NCI-H446 (cell line): ENCODE results near the gene HSPB2.
"Not testable (repeated sequence)": the region's sequence is repeated elsewhere in the genome, so short reads cannot be mapped to it uniquely, and the experiment has no call there.

Experiments used
- DNase-seq, 2 experiments: peaks; one replicate each; lab custom pipeline; 2025; lab: John Stamatoyannopoulos, UW

Gene HSPB2, protein sequence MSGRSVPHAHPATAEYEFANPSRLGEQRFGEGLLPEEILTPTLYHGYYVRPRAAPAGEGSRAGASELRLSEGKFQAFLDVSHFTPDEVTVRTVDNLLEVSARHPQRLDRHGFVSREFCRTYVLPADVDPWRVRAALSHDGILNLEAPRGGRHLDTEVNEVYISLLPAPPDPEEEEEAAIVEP

DNA sequence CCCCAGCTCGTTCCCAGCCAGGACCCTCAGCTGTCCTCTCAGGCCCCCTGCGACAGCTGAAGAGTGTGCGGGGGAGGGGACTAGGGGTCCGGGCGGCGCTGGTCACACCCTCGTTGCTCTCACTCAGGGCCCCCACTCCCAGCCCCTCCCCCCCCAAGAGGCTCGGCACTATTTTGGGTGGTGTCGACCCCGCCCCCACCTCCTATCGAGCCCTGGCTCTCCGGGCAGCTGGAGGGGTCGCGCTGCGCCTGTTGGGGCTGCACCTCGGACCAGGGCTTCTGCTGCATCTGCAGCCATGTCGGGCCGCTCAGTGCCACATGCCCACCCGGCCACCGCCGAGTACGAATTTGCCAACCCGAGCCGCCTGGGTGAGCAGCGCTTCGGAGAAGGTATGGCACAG lies at the start of gene HSPB2:
Gene HSPB2, plus strand, starts transcription at position 200 of the 400 bp plus-strand sequence. Its CDS starts 96 bp downstream, at position 296.
- DNase-seq, result no peak

DNA sequence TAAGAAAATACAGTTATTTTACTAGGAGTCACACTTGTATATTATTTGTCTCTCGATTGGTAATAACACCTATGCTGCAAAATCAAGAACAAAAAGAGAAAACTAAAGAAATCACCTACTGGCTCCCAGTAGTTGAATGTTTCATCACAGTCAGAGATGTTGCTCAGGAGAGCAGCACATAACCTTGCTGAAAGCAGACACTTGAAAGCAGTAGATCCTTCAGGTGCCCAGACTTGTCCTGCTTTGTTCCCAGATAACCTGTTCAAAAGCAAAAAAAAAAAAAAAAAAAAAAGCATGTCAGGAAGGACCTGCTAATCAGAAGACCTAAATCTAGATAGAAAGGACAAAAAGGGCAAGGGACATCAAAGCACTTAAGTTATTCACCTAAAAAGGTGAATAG lies 42.4 kb upstream of the HSPB2 start:
- DNase-seq, result no peak

DNA sequence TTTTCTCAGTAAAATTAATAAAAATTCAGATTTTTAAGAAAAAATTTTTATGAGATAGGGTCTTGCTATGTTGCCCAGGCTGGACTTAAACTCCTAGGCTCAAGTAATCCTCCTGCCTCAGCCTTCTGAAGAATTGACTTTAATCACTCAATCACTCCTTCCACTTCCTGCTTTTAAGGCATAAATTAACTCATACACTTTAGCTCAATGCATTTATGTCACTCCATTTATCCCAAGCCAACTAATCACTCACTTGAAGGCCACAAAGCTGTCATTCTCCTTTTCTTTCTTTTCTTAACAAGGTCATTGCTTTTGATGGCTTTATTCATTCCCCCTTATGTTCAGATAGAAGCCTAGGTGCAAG lies 42.0 kb upstream of the HSPB2 start:
- DNase-seq, result no peak

DNA sequence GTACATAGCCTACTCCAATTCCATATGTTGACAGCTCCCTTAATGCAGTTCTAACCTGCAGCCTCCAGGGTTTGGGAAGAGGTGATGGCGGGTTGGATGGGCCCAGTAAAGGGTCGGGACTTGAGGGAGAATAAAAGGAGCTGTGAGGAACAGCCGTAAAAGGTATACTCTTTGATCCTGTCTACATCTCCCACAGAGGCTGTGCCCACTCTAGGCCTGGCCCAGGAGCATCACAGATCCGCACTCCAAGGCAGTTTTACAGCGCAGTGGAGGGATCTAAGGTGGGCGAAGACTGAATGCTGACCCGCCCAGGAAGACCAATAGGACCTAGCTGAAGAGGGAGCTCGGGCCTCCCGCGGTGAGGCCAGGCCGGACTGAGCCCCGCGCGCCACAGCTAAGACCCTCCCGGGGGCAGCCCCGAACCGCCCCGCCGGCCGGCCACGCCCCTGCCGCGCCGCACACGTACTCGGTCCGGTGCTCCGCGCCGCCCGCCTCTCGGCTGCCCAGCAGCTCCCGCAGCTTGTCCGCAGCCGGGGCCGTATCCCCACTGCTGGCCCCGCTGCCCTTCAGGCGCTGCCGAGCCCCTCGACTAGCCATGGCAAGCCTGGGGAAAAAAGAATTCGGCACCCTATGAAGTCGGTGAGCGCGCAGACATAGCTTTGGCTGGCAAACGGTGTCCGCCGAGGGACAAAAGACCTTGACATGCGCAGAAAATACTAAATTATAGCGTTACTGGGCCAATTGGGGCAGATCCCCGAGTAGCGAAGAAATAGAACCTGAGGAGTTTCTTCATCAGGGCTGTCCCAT lies 41.4 kb upstream of the HSPB2 start, which contains the start of gene ALG9:
Gene ALG9, minus strand, starts transcription at position 696 of the 807 bp plus-strand sequence. Its CDS starts 99 bp downstream, at position 597.
- peak; percentile 43 to 79 for DNase-seq

DNA sequence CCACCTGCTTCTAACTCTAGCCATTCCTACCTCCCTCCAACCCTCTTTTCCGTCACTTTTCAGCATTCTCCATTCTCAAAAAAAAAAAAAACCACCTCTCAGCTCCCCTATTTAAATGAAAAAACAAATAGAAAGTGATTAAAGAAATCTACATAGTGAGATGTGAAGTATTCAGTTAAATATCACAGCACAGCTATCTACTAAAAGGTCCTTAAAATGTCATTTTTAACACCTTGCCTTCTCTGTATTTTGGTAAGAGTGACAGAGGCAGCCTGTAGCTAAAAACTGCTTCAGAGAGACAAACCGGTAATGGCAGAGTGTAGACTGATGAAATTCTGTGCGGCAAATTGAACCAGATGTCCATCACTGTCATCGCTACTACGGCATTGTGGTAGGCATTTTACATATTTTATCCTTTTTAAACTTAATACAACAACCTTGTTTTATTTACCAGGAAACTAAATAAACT lies 40.8 kb upstream of the HSPB2 start:
- peak in 1 of 2 experiments; percentile 5 for DNase-seq

DNA sequence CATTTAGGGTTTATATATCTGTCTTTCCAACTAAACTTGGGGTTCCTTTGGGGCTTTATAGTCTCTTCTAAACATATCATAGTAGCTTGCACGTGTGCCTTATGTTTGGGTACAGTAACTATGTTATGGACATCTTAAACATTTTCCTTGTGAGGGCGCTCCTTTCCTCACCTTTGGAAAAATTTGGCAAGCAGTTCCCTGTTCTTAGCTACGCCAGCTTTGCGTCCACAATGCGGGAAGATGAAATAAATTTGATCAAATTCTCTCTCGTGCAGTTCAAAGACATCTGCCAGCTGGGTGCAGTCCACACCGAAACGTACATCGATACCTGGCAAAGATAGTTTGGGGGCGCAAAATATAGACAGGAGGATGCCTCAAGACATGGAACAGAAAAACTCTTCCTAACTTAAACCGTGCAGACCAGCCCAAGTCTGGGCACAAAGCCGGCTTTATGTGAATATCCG lies 34.1 kb upstream of the HSPB2 start:
- no peak for DNase-seq

DNA sequence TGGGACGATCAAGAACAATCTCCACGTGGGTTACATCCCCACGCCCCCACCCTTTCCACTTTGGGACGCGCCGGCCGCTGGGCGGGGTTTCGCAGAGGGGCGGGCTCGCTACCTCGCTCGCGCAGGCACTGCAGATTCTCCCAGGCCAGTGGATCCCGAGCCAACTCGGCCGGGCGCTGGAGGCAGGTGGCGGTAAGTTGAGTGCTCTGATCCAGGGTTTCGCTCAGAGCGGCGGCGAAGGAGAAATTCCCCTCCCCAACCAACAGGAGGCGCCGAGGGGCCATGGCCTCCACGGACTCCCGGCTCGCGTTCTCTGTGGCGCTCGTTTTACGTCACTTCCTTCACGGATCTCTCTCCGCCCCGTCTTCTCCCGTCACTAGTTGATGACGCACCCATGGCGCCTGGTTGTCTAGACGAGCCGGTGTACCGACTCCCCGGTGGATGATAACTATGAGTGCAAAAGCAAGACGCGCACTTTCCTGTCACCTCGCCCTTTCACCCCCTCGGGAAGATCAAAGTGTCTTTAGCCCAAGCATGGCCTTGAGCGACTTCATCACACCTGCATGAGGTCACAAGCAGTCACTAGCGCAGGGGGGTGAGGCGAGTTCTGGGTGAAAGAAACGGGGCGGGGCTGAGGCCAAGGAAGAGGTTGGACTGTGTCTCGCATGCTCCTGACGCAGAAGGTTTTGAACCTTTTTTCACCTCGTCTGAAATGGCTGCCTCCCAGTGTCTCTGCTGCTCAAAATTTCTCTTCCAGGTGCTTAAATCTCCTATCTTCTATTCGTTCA lies 33.5 kb upstream of the HSPB2 start, which contains the start of the genes CFAP68 and FDXACB1:
Gene CFAP68, plus strand, starts transcription at position 693 of the 788 bp plus-strand sequence. Its CDS starts 20 bp downstream, at position 713.
Gene FDXACB1, minus strand, starts transcription at position 317 of the 788 bp plus-strand sequence. Its CDS starts 33 bp downstream, at position 284.
- DNase-seq, result peak; percentile 98 to 99

DNA sequence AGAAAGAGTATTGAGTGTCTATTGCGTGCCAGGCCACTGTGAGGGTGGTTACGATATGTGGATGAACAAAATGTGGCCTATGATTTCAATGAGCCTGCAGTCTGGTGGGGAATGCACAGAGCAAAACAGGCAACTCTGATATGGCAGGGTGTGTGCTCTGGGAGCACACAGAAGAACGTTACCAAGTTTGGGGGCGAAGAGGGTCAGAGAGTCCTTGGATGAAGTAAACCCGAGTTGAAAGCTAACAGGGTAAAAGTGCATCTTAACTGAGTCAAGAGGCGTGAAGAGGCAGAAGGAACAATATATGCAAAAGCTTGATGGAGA lies 32.9 kb upstream of the HSPB2 start:
- no peak for DNase-seq

DNA sequence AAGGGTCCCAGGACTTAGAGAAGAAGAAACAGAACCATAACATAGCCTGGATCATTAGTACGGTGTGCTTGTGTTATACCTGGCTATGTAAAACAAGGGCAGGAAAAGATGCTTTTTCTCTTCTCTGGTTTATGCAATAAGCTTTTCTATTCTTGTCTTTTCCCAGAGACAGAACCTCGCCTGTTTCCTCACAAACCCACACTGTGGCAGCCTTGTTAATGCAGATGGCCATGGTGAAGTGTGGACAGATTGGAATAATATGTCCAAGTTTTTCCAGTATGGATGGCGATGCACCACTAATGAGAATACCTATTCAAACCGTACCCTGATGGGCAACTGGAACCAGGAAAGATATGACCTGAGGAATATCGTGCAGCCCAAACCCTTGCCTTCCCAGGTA lies 30.3 kb upstream of the HSPB2 start:
- no peak for DNase-seq

DNA sequence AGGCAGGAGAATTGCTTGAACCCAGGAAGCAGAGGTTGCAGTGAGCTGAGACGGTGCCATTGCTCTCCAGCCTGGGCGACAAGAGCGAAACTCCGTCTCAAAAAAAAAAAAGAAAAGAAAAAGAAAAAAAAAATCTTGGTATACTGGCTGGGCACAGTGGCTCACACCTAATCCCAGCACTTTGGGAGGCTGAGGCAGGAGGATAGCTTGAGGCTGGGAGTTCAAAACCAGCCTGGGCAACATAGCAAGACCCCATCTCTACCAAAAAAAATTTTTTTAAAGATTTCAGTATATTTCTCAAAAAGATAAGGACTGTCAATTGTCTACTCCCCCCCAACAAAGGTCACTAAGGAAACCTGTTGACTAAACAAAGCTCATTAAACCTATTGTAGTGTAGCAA lies 27.5 kb upstream of the HSPB2 start:
- not testable (repeated sequence) for DNase-seq

DNA sequence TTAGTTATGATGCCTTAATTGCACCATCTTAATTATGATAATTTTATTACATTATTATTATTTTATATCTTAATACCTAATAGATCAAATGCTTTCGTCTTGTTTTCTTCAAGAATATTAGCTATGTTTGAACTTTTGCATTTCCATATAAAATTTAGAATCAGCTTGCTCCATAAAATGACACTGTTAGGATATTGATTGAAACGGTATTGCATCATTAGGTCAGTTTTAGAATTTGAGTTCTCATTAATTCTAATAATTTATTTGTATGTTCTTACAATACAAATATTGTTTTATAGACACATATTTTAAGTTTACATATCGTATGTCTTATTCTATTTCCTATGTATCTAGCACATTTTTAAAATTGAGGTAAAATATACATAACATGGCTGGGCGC lies 26.5 kb upstream of the HSPB2 start:
- DNase-seq, result no peak

DNA sequence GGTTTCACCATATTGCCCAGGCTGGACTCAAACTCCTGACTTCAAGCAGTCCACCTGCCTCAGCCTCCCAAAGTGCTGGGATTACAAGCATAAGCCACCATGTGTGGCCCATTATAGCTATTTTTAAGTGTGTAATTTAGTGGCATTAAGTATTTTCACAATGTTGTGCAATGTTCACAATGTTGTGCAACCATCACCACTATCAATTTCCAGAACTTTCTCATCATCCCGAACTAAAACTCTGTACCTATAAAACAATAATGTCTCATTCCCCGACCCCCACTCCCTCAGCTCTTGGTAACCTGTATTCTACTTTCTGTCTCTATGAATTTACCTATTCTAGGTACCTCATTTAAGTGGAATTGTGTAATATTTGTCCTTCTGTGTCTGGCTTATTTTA lies 25.7 kb upstream of the HSPB2 start:
- no peak for DNase-seq

DNA sequence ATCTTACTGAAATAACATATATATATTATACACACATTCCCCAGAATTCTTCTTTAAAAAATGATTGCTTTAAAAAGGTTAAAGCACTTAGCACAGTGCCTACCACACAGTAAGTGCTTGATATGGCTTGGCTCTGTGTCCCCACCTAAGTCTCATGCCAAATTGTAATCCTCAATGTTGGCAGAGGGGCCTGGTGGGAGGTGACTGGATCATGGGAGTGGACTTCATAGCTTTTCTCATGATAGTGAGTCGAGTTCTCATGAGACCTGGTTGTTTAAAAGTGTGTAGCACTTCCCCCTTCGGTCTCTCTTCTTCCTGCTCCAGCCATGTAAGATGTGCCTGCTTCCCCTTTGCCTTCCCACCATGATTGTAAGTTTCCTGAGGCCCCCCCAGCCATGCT lies 7.1 kb upstream of the HSPB2 start:
- peak in 1 of 2 experiments; percentile 16 for DNase-seq

DNA sequence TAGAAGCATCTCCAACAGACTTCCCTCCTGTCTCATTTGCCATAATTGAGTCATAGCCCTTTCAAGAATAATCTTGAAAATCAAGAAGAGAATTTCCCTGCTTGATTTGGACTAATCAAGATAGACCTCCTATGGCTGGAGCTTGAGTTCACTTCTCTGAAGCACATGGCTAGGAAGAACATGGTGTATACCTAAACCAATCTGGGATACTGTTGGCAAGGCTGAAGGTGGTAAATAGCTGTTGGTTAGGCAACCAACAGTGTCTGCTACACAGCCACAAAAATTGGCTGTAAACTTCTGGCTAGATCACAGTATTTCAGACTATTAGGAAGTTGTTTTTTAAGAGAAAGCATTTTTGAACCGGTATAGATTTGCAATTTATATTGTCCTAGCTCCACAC lies 5.9 kb upstream of the HSPB2 start:
- DNase-seq, result no peak

DNA sequence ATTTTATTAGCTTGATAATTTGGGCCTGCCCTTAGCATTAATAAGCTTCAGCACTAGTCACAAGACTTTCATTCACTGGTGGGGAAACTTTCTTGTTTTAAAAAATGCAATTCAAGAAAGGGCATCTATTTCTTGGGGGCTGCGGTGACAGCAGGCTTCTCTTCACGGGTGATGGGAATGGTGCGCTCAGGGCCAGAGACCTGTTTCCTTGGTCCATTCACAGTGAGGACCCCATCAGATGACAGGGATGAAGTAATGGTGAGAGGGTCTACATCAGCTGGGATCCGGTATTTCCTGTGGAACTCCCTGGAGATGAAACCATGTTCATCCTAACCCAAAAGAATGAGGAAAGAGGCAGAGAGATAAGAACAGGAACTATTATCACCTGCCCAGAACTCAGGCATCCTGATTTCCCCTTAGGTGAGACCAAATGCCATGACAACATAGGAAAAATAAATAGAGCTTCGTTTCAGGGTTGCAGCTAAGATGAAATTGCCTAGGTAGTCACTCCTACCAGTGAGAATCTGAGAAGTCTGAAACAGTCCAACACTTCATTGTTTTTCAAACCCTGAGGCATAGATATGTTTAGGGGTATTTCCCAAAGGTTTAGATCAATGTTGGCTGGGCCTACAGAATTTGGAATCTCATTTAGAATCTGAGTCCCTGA lies 3.8 kb upstream of the HSPB2 start:
- no peak for DNase-seq

DNA sequence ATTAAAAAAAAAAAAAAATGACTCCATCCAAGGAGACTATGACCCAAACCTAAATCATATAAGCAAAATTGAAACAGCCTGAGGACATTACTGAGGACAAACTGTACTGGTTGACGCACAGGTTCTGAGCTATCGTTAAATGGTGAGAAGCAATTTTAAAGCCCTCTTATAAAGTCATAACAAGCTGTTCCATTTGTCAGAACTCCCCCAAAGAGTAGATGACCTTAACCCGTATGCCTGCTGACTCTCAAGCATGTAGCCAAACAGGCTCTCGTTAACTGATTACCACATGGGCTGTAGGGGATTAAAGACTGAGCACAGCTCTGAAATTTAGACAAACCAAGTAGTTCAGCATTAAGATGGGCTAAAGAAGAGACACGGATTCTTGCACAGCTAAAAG lies 3.2 kb upstream of the HSPB2 start:
- no peak for DNase-seq

DNA sequence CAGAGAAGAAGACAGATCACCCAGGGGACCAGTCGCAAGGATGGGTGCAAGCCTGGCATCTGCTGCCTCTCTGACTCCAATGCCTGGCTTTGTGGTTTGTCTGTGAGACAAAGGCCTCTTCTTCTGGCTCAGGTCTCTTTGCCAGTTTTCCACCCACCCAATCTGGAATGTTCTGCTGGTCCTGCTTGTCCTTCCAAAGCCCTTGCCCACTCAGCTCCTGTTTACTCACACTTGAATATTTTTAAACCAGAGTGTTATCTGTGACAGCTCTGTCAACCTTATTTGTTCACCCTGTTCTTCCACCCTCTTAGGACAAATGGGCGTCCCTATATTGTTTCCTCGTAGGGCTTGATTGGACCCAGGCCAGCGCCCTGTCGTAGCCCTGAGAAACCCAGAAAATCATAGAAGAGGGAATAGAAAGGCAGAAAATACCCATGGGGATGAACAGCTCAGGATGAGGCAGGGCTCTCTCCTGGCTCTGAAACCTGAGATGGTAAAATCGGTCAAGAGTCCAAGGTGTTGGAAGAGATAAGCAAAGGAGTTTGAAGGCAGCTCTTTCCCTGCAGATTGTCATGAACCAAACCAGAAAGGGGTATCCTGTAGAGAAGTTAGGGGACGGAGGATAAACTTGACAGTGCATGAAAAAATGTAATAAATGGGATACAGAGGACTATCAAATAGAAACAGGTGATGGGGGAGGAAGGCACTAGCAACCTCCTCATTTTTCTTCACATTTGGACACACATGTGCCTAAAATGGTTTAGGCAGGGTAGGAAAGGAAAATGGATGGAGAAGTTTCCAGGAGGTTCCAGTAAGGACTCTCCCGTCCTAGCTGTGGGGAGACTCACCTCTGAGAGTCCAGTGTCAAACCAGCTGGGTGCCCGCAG lies 1.6 kb upstream of the HSPB2 start:
- no peak for DNase-seq

DNA sequence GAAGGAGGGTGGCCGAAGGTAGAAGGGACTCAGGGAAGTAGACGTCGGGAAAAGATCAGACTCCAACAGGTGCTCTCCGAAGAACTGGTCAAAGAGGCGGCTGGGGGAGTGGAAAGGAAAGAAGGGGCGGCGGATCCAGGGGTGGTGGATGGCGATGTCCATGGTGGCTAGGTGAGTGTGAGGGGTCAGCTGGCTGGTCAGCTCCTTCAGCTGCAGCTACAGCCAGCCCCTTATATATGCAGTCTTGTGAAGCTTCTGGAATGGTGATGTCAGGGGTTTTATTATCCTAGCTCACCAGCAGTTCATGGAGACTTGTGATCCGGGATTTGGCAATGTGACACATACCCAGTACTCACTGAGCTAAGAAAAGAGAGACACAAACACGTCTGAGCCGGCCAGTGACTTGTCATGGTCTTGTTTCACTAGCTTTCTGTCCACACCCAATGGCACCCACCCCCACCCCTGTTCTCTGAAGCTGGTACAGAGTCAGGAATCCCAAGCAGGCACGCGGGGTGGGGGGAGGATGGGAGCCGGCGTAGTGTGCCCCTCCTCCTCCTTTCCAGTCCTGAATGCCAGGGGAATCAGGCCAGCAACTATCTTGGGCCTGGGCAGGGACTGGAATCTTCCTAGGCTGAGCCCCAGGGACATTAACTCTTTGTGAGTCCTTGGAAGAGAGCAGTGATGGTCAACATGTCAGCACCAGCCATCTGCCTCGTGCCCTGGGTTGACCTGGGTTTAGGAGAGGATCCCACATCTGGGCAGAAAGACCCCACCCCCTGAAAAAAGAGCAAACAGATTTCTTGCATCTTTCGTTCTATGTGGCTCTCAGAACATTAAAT lies 752 bp upstream of the HSPB2 start, which contains the start of gene CRYAB:
Gene CRYAB, minus strand, starts transcription at position 208 of the 839 bp plus-strand sequence. Its CDS starts 46 bp downstream, at position 162.
- peak; percentile 54 to 74 for DNase-seq

DNA sequence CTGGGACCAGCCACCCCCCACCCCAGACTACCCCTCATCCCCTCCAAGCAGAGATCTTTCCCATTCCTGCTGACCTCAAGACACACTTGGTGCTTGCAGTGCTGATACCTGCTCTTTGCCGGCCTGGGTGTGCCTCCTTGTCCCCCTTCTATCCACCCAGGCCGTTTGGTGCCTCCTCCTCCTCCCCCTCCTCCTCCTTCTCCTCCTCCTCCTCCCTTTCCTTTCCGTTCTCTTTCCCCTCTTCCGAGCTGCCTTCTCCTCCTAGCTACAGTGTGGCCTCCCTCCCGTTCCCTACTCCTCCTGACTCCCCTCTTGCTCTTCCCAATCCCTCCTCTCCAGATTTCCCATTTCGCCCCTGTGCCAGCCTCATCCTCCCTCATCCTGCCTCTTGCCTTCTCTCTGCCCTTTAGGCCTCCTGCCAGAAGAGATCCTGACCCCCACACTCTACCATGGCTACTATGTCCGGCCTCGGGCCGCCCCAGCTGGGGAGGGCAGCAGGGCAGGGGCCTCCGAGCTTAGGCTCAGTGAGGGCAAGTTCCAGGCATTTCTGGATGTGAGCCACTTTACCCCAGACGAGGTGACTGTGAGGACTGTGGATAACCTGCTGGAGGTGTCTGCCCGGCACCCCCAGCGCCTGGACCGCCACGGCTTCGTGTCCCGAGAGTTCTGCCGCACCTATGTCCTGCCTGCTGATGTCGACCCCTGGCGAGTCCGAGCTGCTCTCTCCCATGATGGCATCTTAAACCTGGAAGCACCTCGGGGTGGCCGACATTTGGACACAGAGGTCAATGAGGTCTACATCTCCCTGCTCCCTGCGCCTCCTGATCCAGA lies 712 bp downstream of the HSPB2 start:
- no peak for DNase-seq
